Measurements from ENCODE around the gene SEMA3B.
"Not testable (repeated sequence)": the region's sequence is repeated elsewhere in the genome, so short reads cannot be mapped to it uniquely, and the experiment has no call there.

SEMA3B gene

GRCh38 chr3:50260027-50260941 lies 8.7 kb upstream of the SEMA3B start:
- FAIRE-seq, result no peak

- no peak for FAIRE-seq
These were observed 8.0 kb upstream of the SEMA3B start for GRCh38 chr3:50260942-50261441.

- no peak for FAIRE-seq
These were observed 7.4 kb upstream of the SEMA3B start for GRCh38 chr3:50261505-50261904.

GRCh38 chr3:50262200-50262599 lies 6.7 kb upstream of the SEMA3B start:
- FAIRE-seq, result not testable (repeated sequence)

- FAIRE-seq, result no peak
These were observed 6.2 kb upstream of the SEMA3B start for GRCh38 chr3:50262778-50263177.

- no peak for FAIRE-seq
These were observed 5.2 kb upstream of the SEMA3B start for GRCh38 chr3:50263478-50264382.

- no peak for FAIRE-seq
These were observed 4.5 kb upstream of the SEMA3B start for GRCh38 chr3:50264383-50264963.

GRCh38 chr3:50264964-50265485 lies 3.9 kb upstream of the SEMA3B start:
- no peak for FAIRE-seq

- no peak for FAIRE-seq
These were observed 3.4 kb upstream of the SEMA3B start for GRCh38 chr3:50265571-50265970.

GRCh38 chr3:50266017-50266416 lies 2.9 kb upstream of the SEMA3B start:
- no peak for FAIRE-seq

GRCh38 chr3:50266836-50267235 lies 2.1 kb upstream of the SEMA3B start:
- FAIRE-seq, result no peak

- no peak for FAIRE-seq
These were observed 1.6 kb upstream of the SEMA3B start for GRCh38 chr3:50267280-50267913.

GRCh38 chr3:50268276-50268675 lies 671 bp upstream of the SEMA3B start:
- FAIRE-seq, result no peak

GRCh38 chr3:50269460-50269859 lies 513 bp downstream of the SEMA3B start:
- FAIRE-seq, result no peak

GRCh38 chr3:50269977-50270413 lies 1.0 kb downstream of the SEMA3B start:
- no peak for FAIRE-seq

GRCh38 chr3:50270422-50271224 lies 1.7 kb downstream of the SEMA3B start:
- FAIRE-seq, result no peak

- FAIRE-seq, result no peak
These were observed 2.5 kb downstream of the SEMA3B start for GRCh38 chr3:50271314-50271936.

GRCh38 chr3:50272538-50272910 lies 3.6 kb downstream of the SEMA3B start:
- FAIRE-seq, result not testable (repeated sequence)

GRCh38 chr3:50272911-50273688 lies 4.2 kb downstream of the SEMA3B start:
- no peak for FAIRE-seq

GRCh38 chr3:50273689-50274065 lies 4.7 kb downstream of the SEMA3B start:
- no peak for FAIRE-seq

Data from endometrium (tissue), 2 donors.